NCI-H345 (cell line): ENCODE data around the gene NEURL4.
"Not testable (repeated sequence)": the region's sequence is repeated elsewhere in the genome, so short reads cannot be mapped to it uniquely, and the experiment has no call there.

Experiments
- DNase-seq: peaks from one replicate; lab custom pipeline; 2025; lab: John Stamatoyannopoulos, UW

NEURL4 gene

GRCh38 chr17:7328840-7329373, at the start of gene NEURL4:
TSS of gene NEURL4 (minus strand) at chr17:7329335. CDS start at chr17:7329312, 23 bp downstream.
- no peak for DNase-seq

GRCh38 chr17:7374353-7374752, 45.2 kb upstream of the NEURL4 start:
- DNase-seq = no peak

- no peak for DNase-seq
Observed at GRCh38 chr17:7370853-7371252, 41.7 kb upstream of the NEURL4 start.

- no peak for DNase-seq
Observed at GRCh38 chr17:7369825-7370224, 40.7 kb upstream of the NEURL4 start.

- not testable (repeated sequence) for DNase-seq
Observed at GRCh38 chr17:7368599-7368994, 39.5 kb upstream of the NEURL4 start.

- DNase-seq = no peak
Observed at GRCh38 chr17:7367918-7368598, 38.9 kb upstream of the NEURL4 start.

- DNase-seq = no peak
Observed at GRCh38 chr17:7367083-7367482, 37.9 kb upstream of the NEURL4 start.

- DNase-seq = not testable (repeated sequence)
Observed at GRCh38 chr17:7365963-7366362, 36.8 kb upstream of the NEURL4 start.

- no peak for DNase-seq
Observed at GRCh38 chr17:7363311-7363710, 34.2 kb upstream of the NEURL4 start.

GRCh38 chr17:7361906-7362305, 32.8 kb upstream of the NEURL4 start:
- DNase-seq = no peak

- DNase-seq = no peak
Observed at GRCh38 chr17:7357381-7357780, 28.2 kb upstream of the NEURL4 start.

GRCh38 chr17:7356756-7357155, 27.6 kb upstream of the NEURL4 start:
- no peak for DNase-seq

- DNase-seq = peak; percentile 66
Observed at GRCh38 chr17:7356072-7356549, 27.0 kb upstream of the NEURL4 start.

GRCh38 chr17:7355573-7355972, 26.4 kb upstream of the NEURL4 start:
- DNase-seq = no peak

GRCh38 chr17:7355053-7355452, 25.9 kb upstream of the NEURL4 start, which contains the start of gene TMEM95:
TSS of gene TMEM95 (plus strand) at chr17:7355156. CDS start at chr17:7355205, 49 bp downstream.
- peak; percentile 2 for DNase-seq

- peak; percentile 20 for DNase-seq
Observed at GRCh38 chr17:7354262-7354843, 25.2 kb upstream of the NEURL4 start.

GRCh38 chr17:7352910-7353635, 23.9 kb upstream of the NEURL4 start:
- DNase-seq = no peak

- DNase-seq = no peak
Observed at GRCh38 chr17:7352503-7352889, 23.4 kb upstream of the NEURL4 start.

GRCh38 chr17:7351665-7352502, 22.7 kb upstream of the NEURL4 start, which contains the start of gene KCTD11:
TSS of gene KCTD11 (plus strand) at chr17:7352162.
- peak; percentile 51 for DNase-seq

GRCh38 chr17:7348478-7349242, 19.5 kb upstream of the NEURL4 start:
- DNase-seq = no peak
